H1 (cell line): Measurements from ENCODE around the gene ZP2. TPM values are rescaled to one million over a fixed set of nuclear protein-coding genes. Genes with fewer than 3 reads are reported as not detected.

Experiments
- CTCF ChIA-PET: fragments of 300-600 bp; sonication (Branson Sonifier 250); formaldehyde crosslinking; loops from one replicate; lab custom pipeline; 2021; ENCODE audit not compliant: partially characterized antibody; lab: Charles Lee
- POLR2A ChIA-PET: fragments of 300-600 bp; sonication (Branson Sonifier 250); formaldehyde crosslinking; loops from one replicate; lab custom pipeline; 2021; ENCODE audit warnings: inconsistent platforms; ENCODE audit not compliant: partially characterized antibody; lab: Charles Lee
- DNase-seq, 2 experiments: peaks; one replicate each; pipeline versions ENCODE4 v3.0.0 to v3.0.0-alpha.2; 2010 to 2022; ENCODE audit warnings: low spot score in 2 of 2, low read depth in 1 of 2, mixed read lengths in 1 of 2
- FAIRE-seq: peaks from 2 replicates; lab custom pipeline; 2011; peaks lifted over from hg19 to GRCh38; lab: Jason Lieb, UNC
- H2AFZ ChIP-seq: 2 replicates; pipeline ENCODE4 v1.8.1; 2012; ENCODE audit warnings: low read length, inconsistent platforms
- H2AK5ac ChIP-seq: 2 replicates; pipeline ENCODE4 v1.6.1; 2013; ENCODE audit warnings: low read depth, low read length
- H2BK120ac ChIP-seq: replicated peaks from 2 replicates; pipeline ENCODE3; 2013; ENCODE audit warnings: low read depth, low read length, inconsistent platforms
- H2BK12ac ChIP-seq: 2 replicates; pipeline ENCODE4 v1.6.1; 2013; ENCODE audit warnings: low read depth, low read length
- H2BK15ac ChIP-seq: 2 replicates; pipeline ENCODE4 v1.6.1; 2013; ENCODE audit warnings: low read length
- H2BK20ac ChIP-seq: 2 replicates; pipeline ENCODE4 v1.6.1; 2013; ENCODE audit warnings: low read length
- H2BK5ac ChIP-seq: 2 replicates; pipeline ENCODE4 v1.6.1; 2013; ENCODE audit warnings: low read depth, low read length
- H3K14ac ChIP-seq: 2 replicates; pipeline ENCODE4 v1.6.1; 2013; ENCODE audit warnings: inconsistent platforms; ENCODE audit not compliant: insufficient read length
- H3K18ac ChIP-seq: 2 replicates; pipeline ENCODE4 v1.6.1; 2013; ENCODE audit warnings: low read length; ENCODE audit errors: extremely low read depth
- H3K23ac ChIP-seq: 2 replicates; pipeline ENCODE4 v1.6.1; 2013; ENCODE audit warnings: inconsistent platforms; ENCODE audit not compliant: insufficient read length
- H3K23me2 ChIP-seq: 2 replicates; pipeline ENCODE4 v1.6.1; 2013; ENCODE audit warnings: low read depth, low read length
- H3K27ac ChIP-seq: 2 replicates; pipeline ENCODE4 v1.6.1; 2011; ENCODE audit warnings: low read depth, low read length, inconsistent platforms
- H3K27me3 ChIP-seq, 4 experiments: replicated peaks in 1 of 4; 1 replicate in 1 of 4; 2 replicates in 3 of 4; pipeline versions ENCODE4 v1.6.1 to v1.8.1; 2011 to 2013; ENCODE audit warnings: low read length in 3 of 4, mild to moderate bottlenecking in 3 of 4, inconsistent platforms in 2 of 4, mixed read lengths in 2 of 4, moderate library complexity in 1 of 4; ENCODE audit not compliant: control insufficient read depth in 3 of 4, insufficient read depth in 3 of 4; ENCODE audit errors: extremely low read depth in 1 of 4
- H3K36me3 ChIP-seq, 4 experiments: 2 replicates each; pipeline versions ENCODE4 v1.6.1 to v1.8.1; 2011 to 2013; ENCODE audit warnings: mild to moderate bottlenecking in 4 of 4, low read length in 3 of 4, moderate library complexity in 2 of 4, control low read depth in 1 of 4, inconsistent platforms in 1 of 4; ENCODE audit not compliant: insufficient read depth in 4 of 4, control insufficient read depth in 2 of 4
- H3K4ac ChIP-seq: replicated peaks from 2 replicates; pipeline ENCODE3; 2013; ENCODE audit warnings: low read length, low read depth, mixed read lengths, inconsistent platforms; ENCODE audit not compliant: insufficient read length
- H3K4me1 ChIP-seq, 4 experiments: replicated peaks in 1 of 4; 1 replicate in 1 of 4; 2 replicates in 3 of 4; pipeline versions ENCODE4 v1.6.1 to v1.8.1; 2011 to 2013; ENCODE audit warnings: low read length in 3 of 4, inconsistent platforms in 2 of 4, mixed read lengths in 1 of 4; ENCODE audit not compliant: insufficient read depth in 4 of 4, control insufficient read depth in 3 of 4
- H3K4me2 ChIP-seq, 2 experiments: 2 replicates each; pipeline versions ENCODE4 v1.6.1 to v1.8.1; 2011 to 2013; ENCODE audit warnings: low read depth in 2 of 2, low read length in 2 of 2, control low read depth in 1 of 2, inconsistent platforms in 1 of 2, mild to moderate bottlenecking in 1 of 2; ENCODE audit not compliant: insufficient read depth in 1 of 2
- H3K4me3 ChIP-seq, 4 experiments: fragments of 200-600, 300-600 bp in 1 of 4; sonication (generic), shearing (Covaris generic), sonication (Bioruptor Twin) in 1 of 4; 2 replicates each; pipeline versions ENCODE4 v1.5.1 to v1.8.1; 2011 to 2016; ENCODE audit warnings: low read length in 4 of 4, low read depth in 3 of 4, control low read depth in 2 of 4, inconsistent platforms in 2 of 4, mild to moderate bottlenecking in 2 of 4, mixed read lengths in 1 of 4, moderate library complexity in 1 of 4; ENCODE audit not compliant: insufficient read depth in 2 of 4; ENCODE audit errors: extremely low read depth in 1 of 4
- H3K56ac ChIP-seq: replicated peaks from 2 replicates; pipeline ENCODE3; 2013; ENCODE audit warnings: low read depth, mild to moderate bottlenecking, mixed read lengths, low read length, inconsistent platforms; ENCODE audit not compliant: insufficient read length
- H3K79me1 ChIP-seq: 2 replicates; pipeline ENCODE4 v1.6.1; 2013; ENCODE audit warnings: low read depth, low read length, control low read depth
- H3K79me2 ChIP-seq, 2 experiments: 2 replicates each; pipeline versions ENCODE4 v1.6.1 to v1.8.1; 2012 to 2013; ENCODE audit warnings: low read length in 2 of 2, mild to moderate bottlenecking in 2 of 2, inconsistent platforms in 1 of 2; ENCODE audit not compliant: insufficient read depth in 2 of 2, control insufficient read depth in 1 of 2
- H3K9ac ChIP-seq, 4 experiments: replicated peaks in 1 of 4; 1 replicate in 1 of 4; 2 replicates in 3 of 4; pipeline versions ENCODE4 v1.6.1 to v1.8.1; 2011 to 2013; ENCODE audit warnings: low read depth in 3 of 4, low read length in 3 of 4, control low read depth in 2 of 4, mild to moderate bottlenecking in 2 of 4, moderate library complexity in 2 of 4, inconsistent platforms in 1 of 4; ENCODE audit errors: extremely low read depth in 1 of 4
- H3K9me3 ChIP-seq, 2 experiments: 2 replicates each; pipeline versions ENCODE4 v1.6.1 to v1.8.1; 2012 to 2013; ENCODE audit warnings: mild to moderate bottlenecking in 2 of 2, moderate library complexity in 2 of 2, control low read depth in 1 of 2, inconsistent platforms in 1 of 2, low read depth in 1 of 2, low read length in 1 of 2, mixed read lengths in 1 of 2; ENCODE audit not compliant: insufficient read depth in 2 of 2
- H4K20me1 ChIP-seq, 2 experiments: replicated peaks in 1 of 2; 2 replicates each; pipeline versions ENCODE3 to v1.8.1; 2011 to 2013; ENCODE audit warnings: inconsistent platforms in 2 of 2, low read length in 2 of 2, mild to moderate bottlenecking in 1 of 2; ENCODE audit not compliant: insufficient read depth in 2 of 2, control insufficient read depth in 1 of 2
- H4K5ac ChIP-seq: 2 replicates; pipeline ENCODE4 v1.6.1; 2013; ENCODE audit warnings: low read length, low read depth, mixed read lengths, inconsistent platforms; ENCODE audit not compliant: insufficient read length
- H4K8ac ChIP-seq: 2 replicates; pipeline ENCODE4 v1.8.0; 2013; ENCODE audit warnings: mild to moderate bottlenecking, moderate library complexity, low read length, inconsistent platforms; ENCODE audit not compliant: insufficient read depth; ENCODE audit errors: extremely low read depth
- H4K91ac ChIP-seq: replicated peaks from 2 replicates; pipeline ENCODE3; 2013; ENCODE audit warnings: low read length, mixed read lengths, inconsistent platforms; ENCODE audit not compliant: insufficient read length
- ASH2L ChIP-seq: fragments of 200-600, 300-600 bp; sonication (generic); IDR thresholded peaks from one replicate; pipeline ENCODE4 v1.7.1; 2017; ENCODE audit warnings: low read length
- CBX5 ChIP-seq: fragments of 300-800, 300-1000 bp; sonication (generic); IDR thresholded peaks from 2 replicates; pipeline ENCODE4 v1.7.1; 2016; ENCODE audit warnings: antibody characterized with exemption, low read length, low read depth
- HDAC6 ChIP-seq: IDR thresholded peaks from one replicate; pipeline ENCODE4 v1.7.1; 2012; ENCODE audit warnings: low read depth, mild to moderate bottlenecking, inconsistent platforms, low read length, moderate library complexity
- PHF8 ChIP-seq: fragments of 200-600 bp; sonication (generic); conservative IDR thresholded peaks from 2 replicates; pipeline ENCODE4 v1.7.1; 2012; ENCODE audit warnings: low read depth, mild to moderate bottlenecking, inconsistent platforms, low read length, moderate library complexity
- SIX5 ChIP-seq: IDR thresholded peaks from 2 replicates; pipeline ENCODE4 v1.6.1; 2011; ENCODE audit warnings: mild to moderate bottlenecking, low read depth, low read length
- TBP ChIP-seq: IDR thresholded peaks from 2 replicates; pipeline ENCODE4 v1.6.1; 2011; ENCODE audit warnings: low read depth, low read length, improper control_type of control experiment
- YY1 ChIP-seq: IDR thresholded peaks from 2 replicates; pipeline ENCODE4 v1.6.1; 2011; ENCODE audit warnings: low read depth, mild to moderate bottlenecking, low read length
- WGBS, 2 experiments: shearing (Covaris generic) in 1 of 2; methylation state at CpG; one replicate each; pipeline versions ENCODE4 v1.1.6 to v1.1.7; 2013 to 2015; ENCODE audit warnings: low lambda C conversion rate in 2 of 2, mixed read lengths in 2 of 2, inconsistent platforms in 1 of 2, low coverage in 1 of 2, missing lambda C conversion rate in 1 of 2; ENCODE audit not compliant: insufficient replicate concordance in 2 of 2, insufficient coverage in 1 of 2, insufficient read length in 1 of 2; ENCODE audit errors: extremely low coverage in 1 of 2, missing lambda C conversion rate in 1 of 2; 5-methylcytosine and 5-hydroxymethylcytosine counted together
- polyA plus RNA-seq, 7 experiments: library from polyadenylated mRNA; depleted of rRNA in 3 of 7; stranded (reverse) in 5 of 7; unstranded in 2 of 7; fragments of >200 nt in 5 of 7; fragments of 200-250 nt in 2 of 7; gene quantifications; 1 replicate in 5 of 7; 2 replicates in 1 of 7; 4 replicates in 1 of 7; pipeline versions ENCODE4 v1.2.1 to v1.2.3, GENCODE V29; 2011 to 2013; ENCODE audit warnings: missing spikeins in 2 of 7, mixed read lengths in 2 of 7
- total RNA-seq: library from RNA; stranded (reverse); fragmentation: NEBNext Ultra II Directional; extraction: Animal tissue kit (Norgen Biotek cat#: 25700); gene quantifications from 2 replicates; pipeline ENCODE4 v1.2.1, GENCODE V29; 2021
- TF ChIP-seq, protein P1 (sequence below): IDR thresholded peaks from 2 replicates; pipeline ENCODE4 v1.6.1; 2012; ENCODE audit warnings: inconsistent platforms

The ZP2 gene
- total and polyA plus RNA-seq, 2 of the 8 experiments (the other 6 are each of a cell fraction or from before 2014, with no cell fraction given), result not detected

DNA sequence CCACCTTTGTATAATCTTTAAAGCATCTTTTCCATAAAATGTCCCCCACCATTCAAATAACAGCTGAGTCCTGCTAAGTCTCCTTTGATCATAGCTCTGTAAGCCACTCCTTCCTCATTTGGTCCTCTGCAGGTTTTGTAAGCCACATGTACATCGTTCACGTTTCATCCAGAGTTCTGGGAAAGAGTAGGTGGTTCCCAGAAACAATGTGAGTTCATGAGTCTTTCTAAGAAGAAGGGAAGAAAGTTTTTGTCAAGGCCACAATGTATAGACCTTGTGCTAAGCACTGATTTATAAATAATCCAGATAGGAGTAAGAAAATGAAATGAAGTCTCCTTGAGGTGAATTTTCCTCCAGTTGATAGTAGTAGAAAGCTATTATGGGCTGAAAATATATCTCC, 13.4 kb upstream of the ZP2 start:
- TF ChIP-seq YY1, result no peak
- TF ChIP-seq CBX5, result no peak
- no peak for TF ChIP-seq SIX5
- TF ChIP-seq TBP, result no peak
- TF ChIP-seq HDAC6, result no peak
- no peak for TF ChIP-seq ASH2L
- TF ChIP-seq, protein P1, sequence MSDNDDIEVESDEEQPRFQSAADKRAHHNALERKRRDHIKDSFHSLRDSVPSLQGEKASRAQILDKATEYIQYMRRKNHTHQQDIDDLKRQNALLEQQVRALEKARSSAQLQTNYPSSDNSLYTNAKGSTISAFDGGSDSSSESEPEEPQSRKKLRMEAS, result no peak
- no peak for TF ChIP-seq PHF8
- Histone ChIP-seq H4K8ac (no peak overlapping the region), H3K4me3 (no peak overlapping the region), H2AFZ (no peak overlapping the region), H4K20me1 (no peaks in the 10 kb centered on the region), H3K79me1 (no peaks in the 10 kb centered on the region), H3K79me2 (no peaks in the 10 kb centered on the region), H3K36me3 (no peaks in the 10 kb centered on the region), H3K14ac (no peak overlapping the region), H2BK15ac (no peak overlapping the region), H2AK5ac (no peak overlapping the region), H2BK20ac (no peak overlapping the region), H4K5ac (no peak overlapping the region), H3K4ac (no peak overlapping the region), H2BK12ac (no peak overlapping the region), H3K23ac (no peak overlapping the region), H3K23me2 (no peaks in the 10 kb centered on the region), H3K18ac (no peak overlapping the region), H3K9ac (no peak overlapping the region), H2BK120ac (no peak overlapping the region), H3K27me3 (no peaks in the 10 kb centered on the region), H3K9me3 (no peaks in the 10 kb centered on the region), H2BK5ac (no peak overlapping the region), H3K4me1 (peaks cover 3 to 15% (median 12%) of the 10 kb centered on the region in 4 experiments; a peak in 6 of 7 replicates), H4K91ac (no peak overlapping the region), H3K27ac (no peak overlapping the region), H3K4me2 (no peak overlapping the region), H3K56ac (no peak overlapping the region)
- ChIA-PET CTCF (interaction anchor here (1.5 kb wide), 1 partner anchor 53 kb away, joined by 6 read pairs; the partner anchor contains the start of gene CRYM), POLR2A (no interaction called here)
- 86% methylated on average over 2 of the region's 2 CpGs; no CpG with 5 or more reads in 1 of the 2 experiments for WGBS, 2 experiments
- no peak for FAIRE-seq
- DNase-seq, result no peak
